D341Med (cell line): ENCODE results near the gene CHRM2.

ENCODE experiments used
- DNase-seq: peaks from one replicate; pipeline ENCODE4 v3.0.0; 2012; ENCODE audit warnings: low spot score

Gene CHRM2

GRCh38 chr7:136958016-136958415 lies 89.6 kb downstream of the CHRM2 start:
- DNase-seq = no peak

- no peak for DNase-seq
These were observed 95.9 kb downstream of the CHRM2 start for GRCh38 chr7:136964347-136964746.

GRCh38 chr7:136966825-136967224 lies 98.4 kb downstream of the CHRM2 start:
- DNase-seq = no peak

GRCh38 chr7:136969761-136970160 lies 101.3 kb downstream of the CHRM2 start:
- no peak for DNase-seq

- DNase-seq = no peak
These were observed 103.3 kb downstream of the CHRM2 start for GRCh38 chr7:136971776-136972175.

GRCh38 chr7:136976504-136977251 lies 108.2 kb downstream of the CHRM2 start:
- DNase-seq = no peak

- no peak for DNase-seq
These were observed 124.9 kb downstream of the CHRM2 start for GRCh38 chr7:136993377-136993776.

GRCh38 chr7:136997735-136998134 lies 129.3 kb downstream of the CHRM2 start:
- DNase-seq = no peak

- DNase-seq = no peak
These were observed 130.0 kb downstream of the CHRM2 start for GRCh38 chr7:136998495-136998894.

GRCh38 chr7:137000621-137001020 lies 132.2 kb downstream of the CHRM2 start:
- no peak for DNase-seq

GRCh38 chr7:137001041-137001440 lies 132.6 kb downstream of the CHRM2 start:
- no peak for DNase-seq

GRCh38 chr7:137001478-137001877 lies 133.0 kb downstream of the CHRM2 start:
- no peak for DNase-seq

- DNase-seq = no peak
These were observed 134.6 kb downstream of the CHRM2 start for GRCh38 chr7:137003086-137003485.

GRCh38 chr7:137003566-137003965 lies 135.1 kb downstream of the CHRM2 start:
- DNase-seq = no peak

GRCh38 chr7:137005873-137006272 lies 137.4 kb downstream of the CHRM2 start:
- no peak for DNase-seq

GRCh38 chr7:137006293-137006692 lies 137.8 kb downstream of the CHRM2 start:
- no peak for DNase-seq

GRCh38 chr7:137007001-137007694 lies 138.7 kb downstream of the CHRM2 start:
- no peak for DNase-seq

- DNase-seq = no peak
These were observed 141.0 kb downstream of the CHRM2 start for GRCh38 chr7:137009404-137009803.

GRCh38 chr7:137015015-137015414 lies 146.6 kb downstream of the CHRM2 start:
- DNase-seq = no peak

- no peak for DNase-seq
These were observed 148.8 kb downstream of the CHRM2 start for GRCh38 chr7:137017221-137017620.

GRCh38 chr7:137018468-137018867 lies 150.0 kb downstream of the CHRM2 start:
- DNase-seq = no peak

- DNase-seq = no peak
These were observed 151.9 kb downstream of the CHRM2 start for GRCh38 chr7:137020351-137020750.

- no peak for DNase-seq
These were observed 157.2 kb downstream of the CHRM2 start for GRCh38 chr7:137025469-137026175.
